ENCODE data around the gene DNAH2.
A peak's percentile ranks its signal among the peaks of the same experiment; 100 is the strongest.

DNAH2 gene

DNA sequence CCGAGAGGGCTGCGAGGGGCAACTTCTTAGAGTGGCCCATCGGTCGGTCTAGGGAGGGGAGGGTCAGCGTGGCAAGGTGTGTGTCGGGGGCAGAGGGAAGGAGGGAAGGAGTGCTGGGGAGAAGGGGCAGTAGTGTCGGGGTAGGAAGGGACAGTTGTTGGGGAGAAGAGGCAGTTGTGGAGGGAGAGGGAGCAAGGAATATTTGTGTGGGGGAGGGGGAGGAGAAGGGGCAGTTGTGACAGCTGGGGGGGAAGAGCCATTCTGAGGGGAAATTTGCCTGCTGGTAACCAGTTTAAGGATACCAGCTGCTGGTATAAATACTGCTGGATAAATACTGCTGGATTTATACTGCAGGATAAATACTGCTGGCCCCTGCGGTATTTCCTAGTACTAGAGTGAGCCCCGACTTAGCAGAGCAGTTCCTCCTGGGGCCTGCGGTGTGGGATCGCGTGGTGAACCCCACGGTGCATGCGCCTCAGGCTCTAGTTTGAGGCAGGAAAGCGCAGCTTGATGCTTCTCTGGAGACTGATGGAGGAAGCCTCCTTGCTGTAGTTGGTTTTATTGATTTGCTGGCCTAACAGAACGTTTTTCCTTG, 309 bp downstream of the DNAH2 start:
- TF ChIP-seq, protein P1, sequence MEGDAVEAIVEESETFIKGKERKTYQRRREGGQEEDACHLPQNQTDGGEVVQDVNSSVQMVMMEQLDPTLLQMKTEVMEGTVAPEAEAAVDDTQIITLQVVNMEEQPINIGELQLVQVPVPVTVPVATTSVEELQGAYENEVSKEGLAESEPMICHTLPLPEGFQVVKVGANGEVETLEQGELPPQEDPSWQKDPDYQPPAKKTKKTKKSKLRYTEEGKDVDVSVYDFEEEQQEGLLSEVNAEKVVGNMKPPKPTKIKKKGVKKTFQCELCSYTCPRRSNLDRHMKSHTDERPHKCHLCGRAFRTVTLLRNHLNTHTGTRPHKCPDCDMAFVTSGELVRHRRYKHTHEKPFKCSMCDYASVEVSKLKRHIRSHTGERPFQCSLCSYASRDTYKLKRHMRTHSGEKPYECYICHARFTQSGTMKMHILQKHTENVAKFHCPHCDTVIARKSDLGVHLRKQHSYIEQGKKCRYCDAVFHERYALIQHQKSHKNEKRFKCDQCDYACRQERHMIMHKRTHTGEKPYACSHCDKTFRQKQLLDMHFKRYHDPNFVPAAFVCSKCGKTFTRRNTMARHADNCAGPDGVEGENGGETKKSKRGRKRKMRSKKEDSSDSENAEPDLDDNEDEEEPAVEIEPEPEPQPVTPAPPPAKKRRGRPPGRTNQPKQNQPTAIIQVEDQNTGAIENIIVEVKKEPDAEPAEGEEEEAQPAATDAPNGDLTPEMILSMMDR (IDR thresholded peaks at IDR 0.05; ENCODE audit: low read depth, low read length) = no peak
- no peak for DNase-seq
- H3K36me3 ChIP-seq = no peaks in the 10 kb centered on the region
- H3K9me3 ChIP-seq = no peaks in the 10 kb centered on the region
- peaks cover 7% of the 10 kb centered on the region; the same call in 1 of the 2 replicates for H3K27me3 ChIP-seq
- peak overlapping the region; percentile 55 for H3K4me3 ChIP-seq (ENCODE audit: low read depth, low read length)
- no peaks in the 10 kb centered on the region for H3K4me1 ChIP-seq

DNA sequence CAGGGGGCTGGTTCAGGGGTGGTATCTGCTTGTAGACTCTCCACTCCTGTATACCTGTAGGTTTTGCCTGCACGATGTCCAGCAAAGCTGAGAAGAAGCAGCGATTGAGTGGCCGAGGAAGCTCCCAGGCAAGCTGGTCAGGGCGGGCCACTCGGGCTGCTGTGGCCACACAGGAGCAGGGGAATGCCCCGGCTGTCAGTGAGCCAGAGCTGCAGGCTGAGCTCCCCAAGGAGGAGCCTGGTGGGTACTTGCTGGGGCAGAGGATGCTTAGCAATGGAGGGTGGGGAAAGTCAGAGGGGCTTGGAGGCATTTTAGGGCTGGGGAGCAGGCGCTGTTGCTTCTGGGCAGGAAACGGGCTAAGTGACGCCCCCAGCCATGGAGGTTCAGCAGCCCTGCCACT, 2.1 kb downstream of the DNAH2 start:
- DNase-seq = no peak
- no peaks in the 10 kb centered on the region for H3K9me3 ChIP-seq
- TF ChIP-seq, protein P1 (IDR thresholded peaks at IDR 0.05; ENCODE audit: low read depth, low read length) = no peak
- no peaks in the 10 kb centered on the region for H3K4me1 ChIP-seq
- H3K36me3 ChIP-seq = no peaks in the 10 kb centered on the region
- H3K4me3 ChIP-seq (ENCODE audit: low read depth, low read length) = no peak overlapping the region
- peaks cover 7% of the 10 kb centered on the region; the same call in 1 of the 2 replicates for H3K27me3 ChIP-seq

DNA sequence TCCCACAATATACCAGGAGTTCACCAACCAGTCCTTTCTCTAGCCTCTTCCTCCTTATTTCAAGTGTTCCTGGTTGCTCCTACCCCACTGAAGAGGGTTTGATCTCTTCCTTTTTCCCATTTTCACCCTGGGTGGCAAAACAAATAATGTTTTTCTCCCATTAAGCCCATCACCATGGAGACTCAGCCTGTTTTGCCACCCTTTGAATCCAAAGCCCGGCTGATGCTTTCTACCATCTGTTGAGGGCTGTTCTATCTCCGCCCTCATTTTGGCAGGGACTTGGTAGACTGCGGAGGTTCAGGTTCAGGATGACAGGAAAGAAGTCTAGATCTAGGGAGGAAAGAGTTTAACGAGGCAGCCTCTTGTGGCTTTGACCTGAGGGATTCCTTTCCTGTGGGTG, 2.6 kb downstream of the DNAH2 start:
- Histone ChIP-seq H3K4me1 (no peaks in the 10 kb centered on the region), H3K36me3 (no peaks in the 10 kb centered on the region), H3K27me3 (peaks cover 7% of the 10 kb centered on the region; the same call in 1 of the 2 replicates), H3K4me3 (ENCODE audit: low read depth, low read length) (no peak overlapping the region), H3K9me3 (no peaks in the 10 kb centered on the region)
- no peak for DNase-seq
- TF ChIP-seq, protein P1 (IDR thresholded peaks at IDR 0.05; ENCODE audit: low read depth, low read length) = no peak

DNA sequence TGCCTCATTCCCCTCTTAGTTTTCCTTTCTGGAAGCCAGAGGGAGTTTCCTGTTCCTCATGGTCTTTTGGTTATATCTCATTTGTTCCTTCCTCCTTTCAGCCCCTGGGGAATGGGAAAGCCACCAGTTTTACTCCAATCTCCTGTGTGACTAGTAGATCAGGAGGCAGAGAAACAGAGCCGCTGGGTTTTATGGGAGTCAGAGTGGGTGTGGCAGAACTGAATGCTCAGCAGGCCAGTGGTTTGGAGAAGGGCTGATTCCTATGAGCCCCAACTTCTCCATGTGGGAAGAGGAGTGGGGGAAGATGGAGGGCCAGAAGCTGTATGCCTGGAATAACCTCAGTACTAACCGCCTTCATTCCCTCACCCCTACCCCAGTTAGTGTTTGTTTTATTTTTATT, 4.1 kb downstream of the DNAH2 start:
- Histone ChIP-seq H3K27me3 (peaks cover 7% of the 10 kb centered on the region; the same call in 1 of the 2 replicates), H3K4me1 (no peaks in the 10 kb centered on the region)
- TF ChIP-seq, protein P1 (IDR thresholded peaks at IDR 0.05; ENCODE audit: low read depth, low read length) = no peak

DNA sequence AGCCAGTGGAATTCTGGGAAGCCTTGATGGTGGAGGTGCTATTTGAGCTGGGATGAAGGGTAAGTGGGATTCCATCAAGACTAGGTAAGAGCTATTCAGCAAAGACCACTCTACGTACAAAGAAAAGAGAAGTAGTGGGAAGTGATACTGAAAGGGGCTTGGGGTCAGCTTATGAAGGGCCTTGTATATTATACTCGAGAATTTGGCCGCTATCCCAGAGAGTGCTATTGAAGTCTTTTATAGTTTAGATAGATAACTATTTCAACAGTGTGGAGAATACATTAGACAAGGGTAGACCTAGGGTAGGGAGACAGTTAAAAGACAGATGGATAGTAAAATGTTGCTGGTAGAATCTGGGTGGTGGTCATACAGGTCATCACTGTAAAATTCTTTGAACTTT, 10.3 kb downstream of the DNAH2 start:
- TF ChIP-seq, protein P1 (IDR thresholded peaks at IDR 0.05; ENCODE audit: low read depth, low read length) = no peak
- Histone ChIP-seq H3K9me3 (no peaks in the 10 kb centered on the region), H3K27me3 (no peaks in the 10 kb centered on the region), H3K4me3 (ENCODE audit: low read depth, low read length) (no peak overlapping the region), H3K36me3 (no peaks in the 10 kb centered on the region), H3K4me1 (no peaks in the 10 kb centered on the region)
- no peak for DNase-seq

More for the DNA sequence above, 4.1 kb downstream of the DNAH2 start:
- Histone ChIP-seq H3K36me3 (no peaks in the 10 kb centered on the region), H3K4me3 (ENCODE audit: low read depth, low read length) (no peak overlapping the region), H3K9me3 (no peaks in the 10 kb centered on the region)
- DNase-seq = no peak

DNA sequence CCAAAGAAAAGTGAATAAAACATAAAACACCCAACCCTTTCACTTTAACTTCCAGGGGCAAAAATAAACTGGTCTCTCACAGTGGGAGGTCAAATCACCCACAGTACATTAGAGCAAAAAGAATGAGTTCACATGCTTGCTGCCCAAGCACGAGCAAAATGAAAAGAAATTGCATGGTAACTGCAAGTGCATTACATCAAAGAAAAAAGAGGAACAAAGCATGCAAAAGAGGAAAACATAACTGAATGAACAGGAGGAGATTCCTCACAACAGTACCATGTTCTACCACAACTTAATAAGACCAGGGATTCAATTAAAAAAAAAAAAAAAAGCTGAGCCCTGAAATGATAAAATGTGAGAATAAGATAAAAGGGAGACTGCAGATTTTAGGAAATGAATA, 12.3 kb downstream of the DNAH2 start:
- Histone ChIP-seq H3K27me3 (no peaks in the 10 kb centered on the region), H3K36me3 (no peaks in the 10 kb centered on the region), H3K4me3 (ENCODE audit: low read depth, low read length) (no peak overlapping the region), H3K4me1 (no peaks in the 10 kb centered on the region), H3K9me3 (no peaks in the 10 kb centered on the region)
- no peak for DNase-seq
- TF ChIP-seq, protein P1 (IDR thresholded peaks at IDR 0.05; ENCODE audit: low read depth, low read length) = no peak

All from BE2C (cell line).